Type B pancreatic cell (in vitro differentiated cells): ENCODE results near the gene COA8. TPM values are rescaled to one million over a fixed set of nuclear protein-coding genes. Genes with fewer than 3 reads are reported as not detected.
A peak's percentile ranks its signal among the peaks of the same experiment; 100 is the strongest.
"Not testable (repeated sequence)": the region's sequence is repeated elsewhere in the genome, so short reads cannot be mapped to it uniquely, and the experiment has no call there.

Experiments
- DNase-seq: peaks from one replicate; pipeline ENCODE4 v3.0.0; 2021; ENCODE audit warnings: mixed read lengths; ENCODE audit not compliant: unreplicated experiment; ENCODE audit errors: extremely low spot score
- H3K27ac Mint-ChIP-seq: 2 replicates; pipeline ENCODE4 v1.8.0; 2021; ENCODE audit warnings: mild to moderate bottlenecking, mixed read lengths
- H3K27me3 Mint-ChIP-seq: 2 replicates; pipeline ENCODE4 v1.8.0; 2021; ENCODE audit warnings: mixed read lengths
- H3K36me3 Mint-ChIP-seq: 2 replicates; pipeline ENCODE4 v1.8.0; 2021; ENCODE audit warnings: mixed read lengths
- H3K4me1 Mint-ChIP-seq: one replicate; pipeline ENCODE4 v1.8.0; 2021; ENCODE audit warnings: mixed read lengths; ENCODE audit not compliant: unreplicated experiment
- H3K4me3 Mint-ChIP-seq: 2 replicates; pipeline ENCODE4 v1.8.0; 2021; ENCODE audit warnings: mild to moderate bottlenecking, mixed read lengths
- H3K9me3 Mint-ChIP-seq: 2 replicates; pipeline ENCODE4 v1.8.0; 2021; ENCODE audit warnings: mixed read lengths
- CTCF ChIP-seq: fragments of 200-600 bp; sonication (generic); conservative IDR thresholded peaks from 2 replicates; pipeline ENCODE4 v1.5.0; 2021; ENCODE audit warnings: antibody characterized with exemption, mild to moderate bottlenecking
- total RNA-seq: library from RNA; stranded (reverse); gene quantifications from 2 replicates; pipeline ENCODE4 v1.2.1, GENCODE V29; 2021; ENCODE audit warnings: low replicate concordance

COA8 gene
- total RNA-seq, 1 donor from 2014 or later, result 42.5 TPM

GRCh38 chr14:103524002-103524935, 38.5 kb upstream of the COA8 start:
- Mint-ChIP-seq H3K36me3 (no peaks in the 10 kb centered on the region), H3K27ac (peak overlapping the region; percentile 83), H3K27me3 (peaks cover 13% of the 10 kb centered on the region), H3K4me1 (peaks cover 22% of the 10 kb centered on the region), H3K4me3 (peak overlapping the region; percentile 81), H3K9me3 (no peaks in the 10 kb centered on the region)
- TF ChIP-seq CTCF, result no peak
- no peak for DNase-seq

GRCh38 chr14:103525430-103526246, 37.1 kb upstream of the COA8 start:
- not testable (repeated sequence) for H3K27me3 Mint-ChIP-seq, H3K9me3 Mint-ChIP-seq, DNase-seq, H3K36me3 Mint-ChIP-seq
- peaks cover 23% of the 10 kb centered on the region for H3K4me1 Mint-ChIP-seq
- H3K4me3 Mint-ChIP-seq, result peak overlapping the region; percentile 70
- H3K27ac Mint-ChIP-seq, result peak overlapping the region; percentile 83

GRCh38 chr14:103526247-103526913, 36.4 kb upstream of the COA8 start:
- Mint-ChIP-seq H3K27me3 (peaks cover 9% of the 10 kb centered on the region), H3K27ac (no peak overlapping the region), H3K36me3 (no peaks in the 10 kb centered on the region), H3K4me3 (peak overlapping the region; percentile 70), H3K4me1 (peaks cover 23% of the 10 kb centered on the region), H3K9me3 (no peaks in the 10 kb centered on the region)
- no peak for DNase-seq
- no peak for TF ChIP-seq CTCF

GRCh38 chr14:103526914-103527248, 35.9 kb upstream of the COA8 start:
- peak overlapping the region; percentile 79 for H3K27ac Mint-ChIP-seq

GRCh38 chr14:103527408-103528145, 35.2 kb upstream of the COA8 start:
- Mint-ChIP-seq H3K9me3 (no peaks in the 10 kb centered on the region), H3K27me3 (peaks cover 9% of the 10 kb centered on the region), H3K4me1 (peaks cover 23% of the 10 kb centered on the region), H3K27ac (peak overlapping the region; percentile 96), H3K36me3 (no peaks in the 10 kb centered on the region), H3K4me3 (peak overlapping the region; percentile 97)
- no peak for TF ChIP-seq CTCF
- DNase-seq, result no peak

More at GRCh38 chr14:103526914-103527248, 35.9 kb upstream of the COA8 start:
- Mint-ChIP-seq H3K4me3 (peak overlapping the region; percentile 76), H3K9me3 (no peaks in the 10 kb centered on the region), H3K36me3 (no peaks in the 10 kb centered on the region), H3K27me3 (peaks cover 9% of the 10 kb centered on the region), H3K4me1 (peaks cover 23% of the 10 kb centered on the region)
- TF ChIP-seq CTCF, result no peak
- DNase-seq, result no peak
